Adrenal gland (tissue), 12 donors: ENCODE measurements around the gene GPC2. TPM values are rescaled to one million over a fixed set of nuclear protein-coding genes. Genes with fewer than 3 reads are reported as not detected.

Experiments
- DNase-seq, 7 donors: peaks; one replicate each; pipeline ENCODE4 v3.0.0-alpha.2; 2019 to 2020
- H3K27ac ChIP-seq, 5 donors: fragments of 200-600 bp; sonication (generic) in 4 of 5; 1 replicate in 3 of 5; 2 replicates in 2 of 5; pipeline versions ENCODE4 v1.5.1 to v1.8.0; 2016 to 2020; ENCODE audit warnings: mild to moderate bottlenecking in 1 of 5
- H3K27me3 ChIP-seq: fragments of 200-600 bp; 2 replicates; pipeline ENCODE4 v1.8.0; 2021
- H3K36me3 ChIP-seq, 2 donors: fragments of 200-600 bp; replicated peaks in 1 of 2; 1 replicate in 1 of 2; 2 replicates in 1 of 2; pipeline versions ENCODE4 v1.5.1 to v1.8.0; 2018 to 2022
- H3K4me1 ChIP-seq, 2 donors: fragments of 200-600 bp; replicated peaks in 1 of 2; 1 replicate in 1 of 2; 2 replicates in 1 of 2; pipeline versions ENCODE4 v1.5.1 to v1.8.0; 2018 to 2021
- H3K4me3 ChIP-seq, 4 donors: fragments of 200-600 bp; sonication (generic) in 3 of 4; one replicate each; pipeline ENCODE4 v1.5.1; 2016 to 2018
- H3K9me3 ChIP-seq, 3 donors: fragments of 200-600 bp; sonication (generic) in 1 of 3; replicated peaks in 1 of 3; 1 replicate in 2 of 3; 2 replicates in 1 of 3; pipeline versions ENCODE4 v1.5.1 to v1.8.0; 2016 to 2021
- CTCF ChIP-seq, 6 experiments: fragments of 450-650 bp in 4 of 6; fragments of 200-600 bp in 2 of 6; sonication (generic) in 1 of 6; IDR thresholded peaks; 1 replicate in 5 of 6; 2 replicates in 1 of 6; pipeline versions ENCODE4 v1.5.1 to v1.8.0; 2016 to 2021; ENCODE audit warnings: antibody characterized with exemption in 6 of 6, mild to moderate bottlenecking in 2 of 6, moderate library complexity in 1 of 6
- POLR2A ChIP-seq, 2 donors: fragments of 450-650 bp; IDR thresholded peaks; one replicate each; pipeline ENCODE4 v1.6.1; 2017; ENCODE audit warnings: antibody characterized with exemption in 2 of 2, mild to moderate bottlenecking in 2 of 2, moderate library complexity in 1 of 2
- WGBS, 4 donors: extraction: QIAGEN DNeasy Blood & Tissue Kit in 2 of 4; methylation state at CpG; one replicate each; pipeline versions ENCODE4 v1.1.5 to v1.1.7; 2013 to 2017; 5-methylcytosine and 5-hydroxymethylcytosine counted together
- intact Hi-C, 2 donors: fragments of 100-400 bp; cut with DNase I; formaldehyde crosslinking; loops; one replicate each; pipeline versions ENCODE4 v1.14.1 to v1.15.0; 2022 to 2023
- polyA plus RNA-seq, 3 donors: library from polyadenylated mRNA; stranded (reverse); fragments of 200-250 nt in 2 of 3; fragments of 350-450 nt in 1 of 3; fragmentation: Illumina TruSeq in 1 of 3; extraction: RNeasy Lipid Tissue Mini Kit (QIAGEN cat#74804) in 1 of 3; gene quantifications; one replicate each; pipeline ENCODE4 v1.2.3, GENCODE V29; 2013 to 2014
- total RNA-seq, 9 donors: library from RNA; depleted of rRNA in 4 of 9; stranded (reverse); fragments of >200 nt in 4 of 9; fragments of 120-200 nt in 1 of 9; fragmentation: NEBNext Ultra II Directional in 1 of 9; extraction: Animal tissue kit (Norgen Biotek cat#: 25700) in 1 of 9; gene quantifications; one replicate each; pipeline versions ENCODE4 v1.1.0 to v1.2.4, GENCODE V29; 2013 to 2023
- donor health status: healthy with polysubstance abuse.
- donor health status: Bipolar disorder and iron deficiency.
- donor health status: DM: yes; HTN: yes; CAD: no.
- donor health status: DM: no; HTN: no; CAD: no.
- donor health status: DM: no; HTN: no; CAD: no.
- donor health status: DM: yes; HTN: yes; CAD: no.

Gene GPC2
- total and polyA plus RNA-seq, 12 donors: 0.05 to 4.3 (median 1.1) TPM

GRCh38 chr7:100175296-100175935, 1.8 kb downstream of the GPC2 start:
- Histone ChIP-seq H3K27ac (no peak overlapping the region), H3K27me3 (peaks cover 10% of the 10 kb centered on the region), H3K9me3 (no peaks in the 10 kb centered on the region), H3K4me3 (no peak overlapping the region), H3K4me1 (peaks cover 0 to 12% of the 10 kb centered on the region in 2 donors), H3K36me3 (no peaks in the 10 kb centered on the region)
- TF ChIP-seq POLR2A (IDR thresholded peaks at IDR 0.05) (no peak), CTCF (IDR thresholded peaks at IDR 0.05) (no peak)
- WGBS, 4 donors: 94 to 98% (median 95%) methylated on average over 14 of the region's 14 CpGs
- no peak for DNase-seq
- intact Hi-C loops: no loop called here

GRCh38 chr7:100174582-100174981, 2.6 kb downstream of the GPC2 start:
- H3K9me3 ChIP-seq: no peaks in the 10 kb centered on the region
- DNase-seq: no peak
- H3K27ac ChIP-seq: no peak overlapping the region
- 86 to 98% (median 95%) methylated on average over 5 of the region's 5 CpGs for WGBS, 4 donors
- no peaks in the 10 kb centered on the region for H3K36me3 ChIP-seq
- H3K4me1 ChIP-seq: peaks cover 0 to 12% of the 10 kb centered on the region in 2 donors
- intact Hi-C loops: no loop called here
- no peak for TF ChIP-seq POLR2A (IDR thresholded peaks at IDR 0.05)
- TF ChIP-seq CTCF (IDR thresholded peaks at IDR 0.05): no peak
- H3K27me3 ChIP-seq: peaks cover 10% of the 10 kb centered on the region
- no peak overlapping the region for H3K4me3 ChIP-seq

GRCh38 chr7:100173806-100174495, 3.2 kb downstream of the GPC2 start:
- H3K4me1 ChIP-seq: peaks cover 0 to 17% of the 10 kb centered on the region in 2 donors
- DNase-seq: no peak
- intact Hi-C loops: no loop called here
- peaks cover 10% of the 10 kb centered on the region for H3K27me3 ChIP-seq
- no peaks in the 10 kb centered on the region for H3K9me3 ChIP-seq
- TF ChIP-seq POLR2A (IDR thresholded peaks at IDR 0.05) (no peak), CTCF (IDR thresholded peaks at IDR 0.05) (no peak)
- H3K36me3 ChIP-seq: no peaks in the 10 kb centered on the region
- WGBS, 4 donors: 88 to 94% (median 90%) methylated on average over 10 to 11 of the region's 11 CpGs
- H3K27ac ChIP-seq: no peak overlapping the region
- H3K4me3 ChIP-seq: no peak overlapping the region

GRCh38 chr7:100171840-100172239, 5.3 kb downstream of the GPC2 start:
- Histone ChIP-seq H3K9me3 (no peaks in the 10 kb centered on the region), H3K4me3 (peak overlapping the region in 1 of 4 donors; percentile 54), H3K36me3 (no peaks in the 10 kb centered on the region), H3K27ac (no peak overlapping the region), H3K27me3 (peaks cover 10% of the 10 kb centered on the region), H3K4me1 (peaks cover 4 to 25% of the 10 kb centered on the region in 2 donors)
- TF ChIP-seq POLR2A (IDR thresholded peaks at IDR 0.05): no peak
- TF ChIP-seq CTCF (IDR thresholded peaks at IDR 0.05): no peak
- intact Hi-C loops: no loop called here
- WGBS, 4 donors: 37 to 67% (median 39%) methylated on average over 9 to 22 of the region's 22 CpGs
- DNase-seq: peak in 1 of 7 donors; percentile 28
